ENCODE results near the gene CENPA. TPM values are rescaled to one million over a fixed set of nuclear protein-coding genes. Genes with fewer than 3 reads are reported as not detected.

Gene CENPA
- total RNA-seq, 1 experiment from 2014 or later = 55.0 TPM

- intact Hi-C loops (cut with micrococcal nuclease; ENCODE audit: unreplicated experiment) = no loop called here
- ATAC-seq (no peak), DNase-seq (ENCODE audit: low read depth, low spot score) (no peak)
- no peak for TF ChIP-seq REST (IDR thresholded peaks at IDR 0.05; ENCODE audit: insufficient read depth in 1 of 2, low read depth in 2 of 2, low read length in 1 of 2)
- TF ChIP-seq TCF7L2 (IDR thresholded peaks at IDR 0.05; ENCODE audit: low read depth, low read length) = no peak
- TF ChIP-seq, protein P1, sequence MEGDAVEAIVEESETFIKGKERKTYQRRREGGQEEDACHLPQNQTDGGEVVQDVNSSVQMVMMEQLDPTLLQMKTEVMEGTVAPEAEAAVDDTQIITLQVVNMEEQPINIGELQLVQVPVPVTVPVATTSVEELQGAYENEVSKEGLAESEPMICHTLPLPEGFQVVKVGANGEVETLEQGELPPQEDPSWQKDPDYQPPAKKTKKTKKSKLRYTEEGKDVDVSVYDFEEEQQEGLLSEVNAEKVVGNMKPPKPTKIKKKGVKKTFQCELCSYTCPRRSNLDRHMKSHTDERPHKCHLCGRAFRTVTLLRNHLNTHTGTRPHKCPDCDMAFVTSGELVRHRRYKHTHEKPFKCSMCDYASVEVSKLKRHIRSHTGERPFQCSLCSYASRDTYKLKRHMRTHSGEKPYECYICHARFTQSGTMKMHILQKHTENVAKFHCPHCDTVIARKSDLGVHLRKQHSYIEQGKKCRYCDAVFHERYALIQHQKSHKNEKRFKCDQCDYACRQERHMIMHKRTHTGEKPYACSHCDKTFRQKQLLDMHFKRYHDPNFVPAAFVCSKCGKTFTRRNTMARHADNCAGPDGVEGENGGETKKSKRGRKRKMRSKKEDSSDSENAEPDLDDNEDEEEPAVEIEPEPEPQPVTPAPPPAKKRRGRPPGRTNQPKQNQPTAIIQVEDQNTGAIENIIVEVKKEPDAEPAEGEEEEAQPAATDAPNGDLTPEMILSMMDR (IDR thresholded peaks at IDR 0.05) = no peak
- no peak for TF ChIP-seq POLR2AphosphoS5 (IDR thresholded peaks at IDR 0.05; ENCODE audit: low read depth, low read length)
- TF ChIP-seq SIN3A (IDR thresholded peaks at IDR 0.05; ENCODE audit: borderline replicate concordance, insufficient read depth, low read depth, low read length) = no peak
- ChIA-PET CTCF (no interaction called here), POLR2A (no interaction called here)
- in situ Hi-C loops (cut with HindIII; ENCODE audit: low pct_unique_long_range_greater_than_20kb, low sequenced_read_pairs) = no loop called here
- peak overlapping the region; percentile 59 to 69 for H3K4me3 ChIP-seq (ENCODE audit: low read depth in 2 of 2, low read length in 2 of 2)
- peaks cover 11% of the 10 kb centered on the region for H3K4me1 ChIP-seq (ENCODE audit: control insufficient read depth, insufficient read depth, low read length)
- no peaks in the 10 kb centered on the region for H3K9me3 ChIP-seq (ENCODE audit: control insufficient read depth, insufficient read depth, low read depth, low read length)
- peaks cover 5% of the 10 kb centered on the region for H3K36me3 ChIP-seq (ENCODE audit: control insufficient read depth, insufficient read depth, low read length)
- BruUV-seq (replicated peaks) = no TSS peak
- H3K27me3 ChIP-seq (ENCODE audit: control insufficient read depth, insufficient read depth, low read length) = no peaks in the 10 kb centered on the region
- peak overlapping the region; percentile 91 for H3K27ac ChIP-seq (ENCODE audit: low read length)
Measured at GRCh38 chr2:26784570-26785234, 1.2 kb upstream of the CENPA start.

DNA sequence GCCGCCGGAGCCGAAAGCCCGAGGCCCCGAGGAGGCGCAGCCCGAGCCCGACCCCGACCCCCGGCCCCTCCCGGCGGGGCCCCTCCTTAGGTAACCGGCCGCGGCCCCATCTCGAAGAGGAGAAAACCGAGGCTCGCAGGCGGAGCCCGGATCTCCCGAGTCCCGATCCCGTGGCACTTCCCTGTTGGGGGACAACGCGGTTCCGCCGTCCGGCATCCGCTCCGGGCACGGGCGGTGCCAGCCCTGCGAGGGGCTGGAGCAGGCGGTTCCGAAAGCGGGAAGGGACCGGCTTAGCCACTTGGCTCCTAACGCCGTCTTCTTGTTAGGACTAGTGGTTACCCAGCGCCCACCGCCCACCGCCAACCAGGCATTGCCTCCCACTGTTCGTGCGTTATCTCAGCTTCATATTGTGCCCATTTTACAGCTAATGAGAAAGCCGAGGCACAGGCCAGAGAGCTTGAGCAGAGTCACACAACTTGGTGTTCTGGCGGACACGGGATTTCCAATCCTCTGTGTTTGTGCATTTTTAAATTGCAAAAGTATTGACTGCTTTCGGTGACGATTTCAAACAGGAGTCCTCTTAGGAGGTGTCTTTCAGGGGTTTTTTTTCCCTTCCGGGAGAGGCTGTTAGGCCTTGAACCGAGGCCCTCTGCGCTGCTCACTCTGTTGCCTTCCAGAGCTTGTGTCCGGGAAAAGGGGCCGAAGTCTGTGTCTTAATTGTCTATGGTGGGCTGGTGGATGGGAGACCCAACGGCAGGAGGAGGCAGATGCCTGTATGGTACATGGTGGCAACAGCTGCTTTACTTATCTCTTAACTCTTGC lies 562 bp downstream of the CENPA start:
- BruUV-seq (replicated peaks) = no TSS peak
- CTCF ChIA-PET = no interaction called here

More for the DNA sequence above, 562 bp downstream of the CENPA start:
- peak overlapping the region; percentile 69 to 76 for H3K4me3 ChIP-seq (ENCODE audit: low read depth in 2 of 2, low read length in 2 of 2)
- H3K27ac ChIP-seq (ENCODE audit: low read length) = peak overlapping the region; percentile 96
- POLR2A ChIA-PET = interaction anchor here (0.6 kb wide), 1 partner anchor 154 kb away, joined by 5 read pairs; no protein-coding TSS in a partner anchor
- TF ChIP-seq REST (IDR thresholded peaks at IDR 0.05; ENCODE audit: insufficient read depth in 1 of 2, low read depth in 2 of 2, low read length in 1 of 2) = no peak
- TF ChIP-seq SIN3A (IDR thresholded peaks at IDR 0.05; ENCODE audit: borderline replicate concordance, insufficient read depth, low read depth, low read length) = peak; percentile 23; the same call in 1 of the 2 replicates
- TF ChIP-seq, protein P1 (IDR thresholded peaks at IDR 0.05) = no peak
- no peak for TF ChIP-seq POLR2AphosphoS5 (IDR thresholded peaks at IDR 0.05; ENCODE audit: low read depth, low read length)
- no peak for TF ChIP-seq TCF7L2 (IDR thresholded peaks at IDR 0.05; ENCODE audit: low read depth, low read length)
- H3K9me3 ChIP-seq (ENCODE audit: control insufficient read depth, insufficient read depth, low read depth, low read length) = no peaks in the 10 kb centered on the region
- peaks cover 6% of the 10 kb centered on the region for H3K4me1 ChIP-seq (ENCODE audit: control insufficient read depth, insufficient read depth, low read length)
- no peaks in the 10 kb centered on the region for H3K27me3 ChIP-seq (ENCODE audit: control insufficient read depth, insufficient read depth, low read length)
- DNase-seq (ENCODE audit: low read depth, low spot score) (no peak), ATAC-seq (peak; percentile 46)
- peaks cover 3% of the 10 kb centered on the region; the same call in 1 of the 2 replicates for H3K36me3 ChIP-seq (ENCODE audit: control insufficient read depth, insufficient read depth, low read length)
- intact Hi-C loops (cut with micrococcal nuclease; ENCODE audit: unreplicated experiment) (no loop called here), in situ Hi-C loops (cut with HindIII; ENCODE audit: low pct_unique_long_range_greater_than_20kb, low sequenced_read_pairs) (no loop called here)
